CD4-positive, alpha-beta T cell treated with Interleukin-4 for 1 hour (primary cell): Measurements from ENCODE around the gene ALOXE3.
"Not testable (repeated sequence)": the region's sequence is repeated elsewhere in the genome, so short reads cannot be mapped to it uniquely, and the experiment has no call there.

ENCODE experiments used
- DNase-seq, 2 donors: peaks; one replicate each; pipeline ENCODE4 v3.0.0-alpha.2; 2020 to 2022

Gene ALOXE3

DNA sequence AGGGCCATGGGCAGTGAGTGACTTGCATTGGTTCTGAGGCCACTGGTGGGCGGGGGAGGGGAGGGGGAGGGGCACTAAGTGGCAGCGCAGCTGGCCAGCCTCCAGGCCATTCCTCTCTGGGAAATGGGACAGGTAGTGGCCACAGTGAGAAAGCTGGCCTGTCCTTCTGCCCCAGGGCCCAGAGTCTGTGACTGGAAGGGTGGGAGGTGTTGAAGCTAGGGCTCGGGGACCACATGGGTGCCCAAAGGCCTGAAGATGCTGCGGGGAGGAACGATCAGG lies 30.4 kb downstream of the ALOXE3 start:
- no peak for DNase-seq

DNA sequence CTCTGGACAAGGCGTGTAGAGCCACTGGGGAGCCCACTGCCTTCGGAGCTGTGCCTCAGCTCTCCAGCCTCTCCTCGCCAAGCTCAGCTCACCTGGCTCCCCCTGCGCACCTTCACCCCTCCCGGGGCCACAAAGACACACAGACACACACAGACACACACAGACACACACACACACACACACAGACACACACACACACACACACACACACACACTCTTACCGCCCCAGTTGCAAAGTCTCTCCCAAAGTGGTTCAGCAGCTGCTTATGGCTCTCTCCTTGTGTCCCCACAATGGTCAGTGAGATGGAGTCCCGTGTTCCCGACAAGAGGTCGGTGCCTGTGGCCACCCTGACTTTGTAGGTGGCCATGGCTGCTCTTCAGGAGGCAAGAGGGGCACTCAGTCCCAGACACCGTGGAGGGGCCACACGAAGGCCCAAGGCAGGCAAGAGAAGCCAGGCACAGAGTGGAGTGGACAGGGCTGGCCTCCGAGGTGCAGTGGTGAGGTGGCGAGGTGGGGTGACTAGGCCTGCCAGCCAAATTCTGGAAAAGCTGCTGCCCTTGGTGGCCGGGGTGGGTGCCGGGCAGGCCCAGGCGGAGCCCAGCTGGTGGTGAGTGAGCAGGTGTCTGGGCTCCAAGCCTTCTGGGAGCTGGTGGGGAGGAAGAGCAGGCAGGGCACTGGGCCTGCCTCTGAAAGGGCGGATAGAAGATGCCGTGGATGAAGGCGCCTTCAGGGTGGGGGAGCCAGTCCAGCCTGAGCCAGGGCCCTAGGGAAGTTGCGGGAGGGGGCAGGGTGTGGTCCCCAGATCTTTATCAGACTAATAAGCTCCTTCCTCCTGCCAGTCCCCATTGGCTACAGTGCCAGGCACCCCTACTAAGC lies 31.0 kb downstream of the ALOXE3 start, which contains the start of gene ALOX12B:
Gene ALOX12B (minus strand): TSS at position 642 of the 877 bp plus-strand sequence. CDS start 274 bp downstream, at position 368.
- no peak for DNase-seq

DNA sequence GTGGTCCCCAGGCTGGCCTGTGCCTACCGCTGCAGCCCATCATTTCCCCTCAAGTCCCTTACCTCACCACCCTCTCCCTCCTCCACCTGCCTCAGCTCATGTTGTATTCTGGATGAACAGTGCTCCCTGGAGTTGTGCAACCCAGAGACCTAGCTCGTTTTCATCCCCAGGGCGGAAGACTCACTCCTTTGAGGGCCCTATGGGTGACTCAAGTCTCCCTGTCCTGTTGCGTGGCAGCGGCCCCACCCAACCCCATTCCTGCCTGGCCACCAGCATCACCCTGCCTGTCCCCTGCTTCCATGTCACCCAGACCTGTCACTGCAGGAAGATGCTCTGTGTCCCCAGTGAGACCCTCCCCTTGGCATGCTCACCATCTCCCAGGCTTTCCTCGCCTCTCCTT lies 34.1 kb downstream of the ALOXE3 start:
- DNase-seq = no peak

DNA sequence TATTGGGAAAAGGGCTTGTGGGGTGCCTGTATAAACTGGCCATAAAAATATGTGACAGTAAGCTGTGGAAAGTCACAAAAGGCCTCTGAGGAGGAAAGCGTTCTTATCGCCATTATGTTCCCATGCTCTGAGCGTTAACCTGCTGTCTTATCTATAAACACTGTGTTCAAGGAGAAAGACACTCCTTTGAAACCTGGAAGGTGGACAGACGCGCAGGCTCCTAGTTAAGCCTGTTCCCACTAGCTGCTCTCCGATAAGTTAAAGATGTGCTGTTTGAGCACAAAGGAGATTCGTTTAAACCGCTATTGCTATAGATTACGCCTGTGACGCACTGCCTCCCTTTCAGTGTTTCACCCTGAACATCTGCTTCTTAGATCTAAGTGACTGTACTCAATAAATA lies 36.0 kb downstream of the ALOXE3 start:
- no peak for DNase-seq

DNA sequence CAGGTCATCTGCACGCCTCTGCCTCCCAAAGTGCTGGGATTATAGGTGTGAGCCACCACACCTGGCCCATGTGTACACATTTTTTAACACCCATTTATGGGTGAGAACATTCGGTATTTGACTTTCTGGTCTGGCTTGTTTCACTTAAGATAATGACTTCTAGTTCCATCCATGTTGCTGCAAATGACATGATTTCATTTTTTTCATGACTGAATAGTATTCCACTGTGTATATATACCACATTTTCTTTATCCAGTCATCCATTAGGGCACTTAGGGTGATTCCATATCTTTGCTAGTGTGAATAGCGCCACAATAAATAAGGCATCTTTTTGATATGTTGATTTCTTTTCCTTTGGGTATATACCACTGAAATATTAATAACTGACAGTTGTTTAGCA lies 36.4 kb downstream of the ALOXE3 start:
- DNase-seq = no peak

DNA sequence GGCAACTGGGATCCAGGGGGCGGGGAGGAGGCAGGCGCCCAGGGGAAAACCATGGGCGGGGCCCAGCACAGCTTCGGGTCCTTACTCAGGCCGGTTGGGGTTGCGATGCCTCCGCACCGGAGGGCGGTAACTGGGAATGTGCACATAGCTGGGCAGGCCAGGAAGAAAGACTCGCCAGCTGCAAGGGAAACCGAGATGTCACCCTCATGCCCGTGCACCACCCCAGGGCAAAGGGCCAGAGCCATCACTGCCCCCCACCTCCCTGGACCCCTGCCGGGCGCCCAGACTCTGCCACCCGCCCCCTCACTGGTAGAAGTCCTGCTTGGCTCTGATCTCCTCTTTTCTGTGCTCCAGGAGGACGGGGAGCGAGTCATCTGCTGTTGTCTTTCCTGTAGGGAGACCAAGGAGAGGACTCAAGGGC lies 37.5 kb downstream of the ALOXE3 start:
- no peak for DNase-seq

DNA sequence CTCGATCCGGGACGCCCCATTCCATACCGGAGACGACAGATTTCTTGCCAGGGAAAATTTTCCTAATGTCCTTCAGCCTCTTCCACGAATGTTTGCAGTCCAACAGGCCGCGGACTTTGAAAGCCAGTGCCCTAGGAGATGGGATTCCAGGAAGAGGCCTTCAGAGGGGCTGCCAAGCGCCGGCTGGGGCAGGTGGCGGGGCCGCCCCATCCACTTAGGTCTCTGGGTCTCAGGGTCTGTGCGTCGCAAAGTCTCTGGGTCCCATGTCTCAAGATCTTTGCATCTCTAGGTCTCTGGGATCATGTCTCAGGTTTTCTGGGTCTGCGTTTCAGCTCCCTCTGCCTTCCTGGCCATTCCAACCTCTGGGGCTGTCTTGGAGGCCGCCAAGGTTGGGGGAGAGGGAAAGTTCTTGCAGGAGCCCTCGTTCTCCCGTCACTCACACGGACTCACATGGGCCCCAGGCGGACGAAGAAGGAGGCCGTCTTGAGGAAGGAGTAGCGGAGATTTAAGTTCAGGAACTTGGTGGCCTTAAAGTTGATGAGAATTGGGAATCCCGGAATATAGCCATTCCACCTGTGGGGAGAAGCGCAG lies 38.0 kb downstream of the ALOXE3 start:
- no peak for DNase-seq

DNA sequence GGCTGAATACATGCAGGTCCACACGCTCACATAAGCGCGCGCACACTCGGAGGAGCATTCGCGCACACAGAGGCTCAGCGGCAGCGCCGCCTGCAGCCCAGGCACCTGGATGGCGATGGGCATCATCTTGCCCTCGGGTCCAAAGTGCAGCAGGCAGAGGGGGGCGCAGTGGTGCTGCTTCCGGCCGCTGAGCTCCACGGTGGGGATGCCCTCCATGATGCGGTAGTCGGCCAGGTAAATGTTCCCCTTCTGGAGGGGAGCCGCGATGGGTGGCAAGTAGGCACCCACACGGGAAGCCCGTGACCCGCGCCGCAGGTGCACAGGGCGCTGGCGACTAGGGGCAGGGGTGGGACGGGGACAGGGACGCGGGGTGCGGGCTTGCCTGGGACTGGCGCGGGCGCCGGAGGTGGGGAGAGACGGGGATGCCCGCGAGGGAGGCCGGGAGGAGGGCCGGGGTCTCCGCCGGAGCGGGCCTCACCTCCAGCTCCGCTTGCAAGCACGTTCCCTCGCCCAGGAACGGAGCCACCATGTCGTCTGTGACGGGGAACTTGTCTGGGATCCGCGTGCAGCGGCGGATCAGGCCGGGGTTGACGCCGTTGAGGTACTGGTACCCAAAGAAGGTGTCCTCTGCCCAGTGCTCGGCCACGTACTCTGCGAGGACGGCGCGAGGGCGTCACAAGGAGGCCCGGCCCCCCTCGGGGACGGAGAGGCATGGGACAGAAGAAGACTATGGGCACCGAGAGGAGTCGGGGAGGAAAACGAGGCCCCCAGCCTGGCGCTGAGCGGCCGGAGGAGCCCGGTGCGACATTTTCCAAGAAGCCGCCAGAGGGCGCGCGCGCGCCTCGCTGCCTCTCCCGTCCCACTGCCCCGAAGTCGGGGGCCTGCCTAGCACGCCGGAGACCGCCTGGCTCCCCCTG lies 38.8 kb downstream of the ALOXE3 start:
- DNase-seq = peak; percentile 80 to 82

DNA sequence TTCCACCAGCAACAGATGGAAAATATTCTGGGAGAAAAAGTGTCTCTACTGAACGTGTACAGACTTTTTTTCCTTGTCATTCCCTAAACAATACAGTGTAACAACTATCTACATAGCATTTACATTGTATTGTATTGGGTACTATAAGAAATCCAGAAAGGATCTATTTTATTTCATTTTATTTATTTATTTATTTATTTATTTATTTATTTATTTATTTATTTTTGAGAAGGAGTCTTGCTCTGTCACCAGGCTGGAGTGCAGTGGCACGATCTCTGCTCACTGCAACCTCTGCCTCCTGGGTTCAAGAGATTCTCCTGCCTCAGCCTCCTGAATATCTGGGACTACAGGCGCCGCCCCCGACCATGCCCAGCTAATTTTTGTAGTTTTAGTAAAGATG lies 40.4 kb downstream of the ALOXE3 start:
- not testable (repeated sequence) for DNase-seq

DNA sequence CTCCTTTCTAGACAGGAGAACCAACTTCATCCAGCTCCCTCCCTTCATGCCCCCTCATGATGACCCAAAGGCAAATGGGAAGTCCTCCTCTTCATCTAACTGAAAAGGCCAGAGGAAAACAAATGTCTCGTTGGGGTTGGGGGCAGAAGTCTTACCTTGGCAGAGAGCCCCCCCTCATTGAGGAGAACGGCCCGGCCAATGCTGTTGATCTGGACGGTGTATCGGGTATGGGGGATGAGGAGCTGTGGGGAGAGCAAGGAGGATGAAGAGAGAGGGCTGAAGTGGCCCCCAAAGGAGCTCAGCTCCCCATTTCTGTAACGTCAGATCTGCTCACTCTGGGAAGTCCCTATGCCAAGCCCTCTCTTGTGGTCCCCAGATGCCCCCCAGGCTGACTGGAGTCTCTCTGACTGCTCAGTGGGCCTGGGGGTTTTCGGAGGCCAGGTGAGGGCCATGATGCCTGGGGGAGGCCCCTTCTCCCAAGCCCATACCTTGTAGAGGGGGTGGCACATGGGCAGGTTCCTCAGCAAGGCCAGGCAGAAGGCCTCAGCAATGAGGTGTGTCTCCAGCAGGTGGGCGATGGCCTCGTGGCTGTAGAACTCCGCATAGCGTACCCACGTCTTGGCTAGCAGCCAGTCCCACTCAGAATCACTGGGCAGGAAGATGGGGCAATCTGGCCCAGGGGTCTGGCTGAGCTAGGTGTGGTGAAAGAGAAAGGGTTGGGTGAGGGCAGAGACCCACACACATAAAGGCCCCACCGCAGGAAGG lies 41.6 kb downstream of the ALOXE3 start:
- DNase-seq = no peak

DNA sequence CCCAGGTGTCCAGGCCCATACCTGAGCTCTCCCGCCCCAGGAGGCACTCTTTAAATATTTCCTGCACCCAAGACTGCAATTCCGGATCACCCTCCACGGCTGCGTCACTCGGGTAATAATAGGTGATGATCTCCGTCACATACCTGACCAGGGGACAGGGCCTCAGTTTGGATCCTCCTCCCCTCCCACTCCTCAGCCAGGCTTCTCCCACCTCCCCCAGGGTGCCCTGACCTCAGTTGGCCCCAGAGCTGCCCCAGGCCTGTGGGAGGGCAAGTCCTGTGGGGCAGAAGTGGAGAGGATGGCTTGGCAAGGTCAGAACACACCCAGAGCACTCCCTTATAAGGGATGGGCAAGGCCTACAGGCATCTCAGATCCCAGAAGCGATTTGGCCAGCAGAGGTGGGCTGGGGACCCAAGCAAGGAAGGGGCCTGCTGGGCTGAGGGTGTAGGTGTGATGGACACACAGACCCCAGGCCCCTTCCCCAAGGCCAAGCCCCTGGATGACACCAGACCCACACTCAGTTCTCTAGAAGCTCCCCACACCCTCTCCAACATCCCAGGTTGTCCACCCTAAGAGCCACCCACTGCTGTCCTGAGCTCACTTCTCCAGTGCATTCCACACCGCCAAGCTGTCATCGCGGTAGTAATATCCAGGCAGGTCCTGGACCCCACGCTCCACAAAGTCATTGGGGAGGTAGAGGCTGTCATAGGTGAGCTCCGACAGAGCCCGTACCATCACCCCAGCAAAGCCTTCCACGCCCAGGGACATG lies 42.6 kb downstream of the ALOXE3 start:
- no peak for DNase-seq

DNA sequence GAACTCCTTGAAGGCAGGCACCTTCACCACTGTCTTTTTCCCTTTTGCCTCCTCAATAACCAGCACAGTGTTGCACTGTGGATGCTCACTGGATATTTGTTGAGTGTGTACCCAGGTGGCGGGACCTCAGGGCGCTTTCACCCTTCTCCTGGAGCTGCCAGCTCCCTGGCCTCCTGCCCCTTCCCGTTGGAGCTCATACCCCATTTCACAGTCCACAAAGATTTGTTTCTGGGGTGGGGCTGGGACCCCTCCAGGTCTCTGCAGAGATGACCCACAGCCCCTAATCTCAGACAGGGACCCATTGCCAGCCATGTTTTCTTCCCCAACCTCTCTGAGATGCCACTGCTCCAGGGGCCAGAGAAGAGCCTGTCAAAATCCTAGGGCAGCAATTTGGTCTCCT lies 43.2 kb downstream of the ALOXE3 start:
- no peak for DNase-seq

DNA sequence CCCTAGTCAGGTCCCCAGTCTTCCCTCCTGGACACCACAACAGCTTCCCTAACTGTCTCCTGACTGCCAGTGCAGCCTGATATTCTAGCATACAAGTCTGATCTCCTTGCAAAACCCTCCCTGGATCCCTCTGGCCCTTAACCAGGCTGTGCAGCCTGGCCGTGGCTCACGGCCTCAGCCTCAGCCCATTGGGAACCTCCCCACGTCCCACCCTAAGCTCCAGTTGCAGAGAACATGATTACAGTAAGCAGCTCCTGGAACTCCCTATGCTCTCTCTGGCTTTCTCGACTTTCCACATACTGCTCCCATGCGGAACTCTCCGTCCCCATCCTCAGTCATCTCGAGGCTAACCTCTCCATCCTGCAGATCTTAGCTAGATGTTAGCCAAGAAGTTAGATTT lies 43.8 kb downstream of the ALOXE3 start:
- DNase-seq = no peak

DNA sequence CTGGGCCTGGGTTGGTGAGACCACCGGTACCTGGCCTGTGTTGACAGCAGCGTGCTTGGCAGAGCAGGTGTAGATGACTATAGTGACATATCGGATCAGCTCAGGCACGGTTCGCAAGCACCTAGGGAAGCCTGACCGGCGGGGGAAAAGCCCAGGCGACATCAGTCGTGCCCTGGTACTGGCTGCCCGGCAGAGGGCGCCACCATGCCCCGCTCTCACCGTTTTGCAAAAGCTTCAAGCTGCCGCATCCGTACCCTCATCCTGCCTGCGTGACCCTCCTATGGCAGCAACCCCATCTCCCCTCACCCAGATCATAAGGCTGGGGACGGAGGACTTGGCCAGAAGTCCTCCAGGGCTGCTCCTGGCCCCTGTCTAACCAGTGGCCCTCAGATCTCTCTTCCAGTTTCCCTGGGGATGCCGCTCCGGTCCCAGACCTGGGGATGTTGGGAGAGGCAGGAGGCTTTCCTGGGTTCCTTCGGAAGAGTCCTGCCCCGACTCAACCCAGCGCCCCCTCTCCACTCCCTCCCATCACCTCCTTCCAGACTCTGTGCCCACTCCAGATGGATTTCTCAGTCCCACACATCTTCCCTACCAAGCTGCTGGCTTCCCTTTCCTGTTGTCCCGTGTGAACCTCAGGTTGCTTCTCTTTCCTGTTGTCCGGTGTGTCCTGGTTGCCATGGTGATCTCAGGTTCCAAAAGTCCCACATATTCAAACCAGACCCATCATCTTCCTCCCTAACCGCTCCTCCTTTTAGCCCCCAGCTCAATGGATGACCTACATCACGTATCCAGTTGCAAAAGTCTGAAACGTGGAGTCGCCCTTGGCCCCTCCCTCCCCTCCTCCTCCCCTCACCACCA lies 44.5 kb downstream of the ALOXE3 start:
- peak; percentile 88 to 89 for DNase-seq

DNA sequence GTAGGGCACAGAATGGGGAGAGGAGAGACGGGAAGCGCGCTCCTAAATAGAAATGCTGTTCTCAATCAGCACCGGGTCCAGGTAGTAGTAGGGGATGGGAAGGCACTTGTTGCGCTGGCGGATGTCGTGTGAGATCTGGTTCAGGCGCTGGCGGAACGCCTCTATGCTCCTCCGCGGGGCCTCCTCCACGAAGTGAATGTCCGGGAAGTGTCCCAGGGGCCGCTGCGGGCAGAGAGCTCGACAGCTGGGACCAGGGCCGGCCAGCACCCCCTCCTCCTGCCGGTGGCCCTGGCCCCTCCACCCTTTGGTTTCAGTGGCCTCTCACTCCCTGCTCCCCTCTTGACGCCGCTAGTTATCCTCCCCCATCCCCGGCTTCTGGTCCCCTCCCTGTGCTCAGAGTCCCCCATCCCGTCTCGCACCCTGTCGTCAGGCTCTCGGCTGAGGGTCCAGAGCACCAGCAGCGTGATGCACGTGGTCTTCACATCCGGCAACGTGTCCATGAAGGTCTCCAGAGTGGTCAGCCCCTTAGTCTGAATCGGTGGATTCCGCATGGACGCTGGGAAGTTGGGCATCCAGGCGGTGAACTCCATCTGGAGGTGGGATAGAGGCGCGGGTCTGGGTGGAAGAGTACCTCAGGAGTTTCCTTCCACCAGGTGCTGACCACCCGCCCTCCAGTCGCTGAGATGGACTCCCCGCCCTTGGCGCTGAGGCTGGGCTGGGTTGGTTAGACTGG lies 45.4 kb downstream of the ALOXE3 start:
- peak; percentile 27 to 34 for DNase-seq

DNA sequence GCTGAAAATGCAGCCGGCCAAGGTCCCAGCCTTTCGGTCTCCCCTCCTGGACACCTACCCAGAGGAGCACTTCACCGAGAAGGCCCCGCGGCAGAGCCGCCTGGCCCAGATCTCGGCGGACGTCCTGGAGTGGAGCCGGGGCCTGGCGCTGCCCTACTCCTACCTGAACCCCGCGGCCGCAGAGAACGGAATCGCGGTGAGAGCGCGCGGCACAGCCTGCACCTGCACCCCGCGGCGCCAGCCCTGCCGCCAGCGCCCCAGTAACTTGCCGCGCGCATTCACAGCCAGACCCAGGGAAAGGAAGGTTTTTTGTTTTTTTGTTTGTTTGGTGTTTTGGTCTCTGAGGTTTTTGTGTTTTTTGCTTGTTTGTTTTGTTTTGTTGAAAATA lies 46.0 kb downstream of the ALOXE3 start:
- DNase-seq = no peak

DNA sequence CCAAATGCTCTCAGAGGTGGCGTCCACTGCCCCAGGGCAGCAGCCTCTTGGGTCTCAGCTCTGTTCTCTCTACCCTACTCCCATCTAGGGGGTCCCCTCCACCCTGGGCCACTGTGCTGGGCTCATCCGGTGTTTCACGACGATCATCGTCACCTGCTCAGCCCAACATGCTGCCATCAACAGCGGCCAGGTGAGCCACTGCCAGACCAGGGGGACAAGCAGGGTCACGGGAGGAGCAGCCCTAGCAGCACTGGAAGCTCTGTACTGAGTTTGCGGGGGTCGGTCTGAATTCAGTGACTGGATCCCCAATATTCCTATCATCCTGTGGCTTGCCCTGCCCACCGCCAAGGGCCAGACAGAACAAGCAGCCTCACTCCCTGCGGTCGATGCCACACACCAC lies 46.8 kb downstream of the ALOXE3 start:
- no peak for DNase-seq

DNA sequence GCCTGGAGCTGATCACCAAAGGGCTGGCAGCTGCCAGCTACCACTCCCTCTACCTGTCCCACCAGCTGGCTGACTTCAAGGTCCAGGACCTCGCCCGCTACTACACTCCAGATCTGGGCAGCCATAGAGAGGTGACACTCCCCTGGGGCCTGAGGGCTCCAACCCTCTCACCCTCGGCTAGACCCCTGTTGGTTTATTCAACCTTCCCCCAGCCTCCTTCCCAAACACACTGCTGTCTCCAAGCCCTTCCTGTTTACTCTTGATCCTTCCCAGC lies 48.8 kb downstream of the ALOXE3 start:
- no peak for DNase-seq

DNA sequence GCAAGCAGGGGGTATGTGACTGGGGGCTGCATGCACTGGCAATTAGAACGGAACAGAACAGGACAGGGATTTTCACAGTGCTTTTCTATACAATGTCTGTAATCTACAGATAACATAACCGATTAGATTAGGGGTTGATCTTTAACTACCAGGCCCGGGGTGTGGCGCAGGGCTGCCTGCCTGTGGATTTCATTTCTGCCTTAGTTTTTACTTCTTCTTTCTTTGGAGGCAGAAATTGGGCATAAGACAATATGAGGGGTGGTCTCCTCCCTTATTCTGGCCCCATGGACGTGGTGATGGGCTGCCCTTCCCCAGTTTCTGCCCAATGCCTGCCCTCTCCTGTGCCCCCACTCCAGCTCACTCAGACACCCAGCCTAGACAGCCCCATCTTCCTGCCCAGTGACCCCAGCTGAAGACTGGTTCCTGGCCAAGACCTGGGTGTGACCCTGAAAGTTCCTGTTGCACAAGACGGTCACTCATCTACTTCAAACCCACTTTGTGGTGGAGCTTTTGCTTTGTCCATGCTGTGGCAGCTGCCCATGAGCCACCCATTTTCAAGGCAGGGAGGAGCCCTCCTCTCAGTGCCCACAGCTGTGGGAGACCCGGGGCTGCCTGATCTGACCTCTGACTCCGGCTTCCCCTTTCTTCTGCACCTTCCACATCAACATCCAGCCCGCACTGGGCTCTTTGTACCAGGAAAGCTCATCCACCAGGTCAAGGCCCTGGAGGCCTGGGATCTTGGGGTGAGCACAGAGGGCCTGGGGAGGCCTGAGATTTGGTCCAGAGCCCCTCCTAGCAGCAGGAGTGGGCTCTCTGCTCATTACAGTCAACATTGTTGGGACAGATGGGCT lies 49.4 kb downstream of the ALOXE3 start:
- peak in 1 of 2 donors; percentile 63 for DNase-seq

DNA sequence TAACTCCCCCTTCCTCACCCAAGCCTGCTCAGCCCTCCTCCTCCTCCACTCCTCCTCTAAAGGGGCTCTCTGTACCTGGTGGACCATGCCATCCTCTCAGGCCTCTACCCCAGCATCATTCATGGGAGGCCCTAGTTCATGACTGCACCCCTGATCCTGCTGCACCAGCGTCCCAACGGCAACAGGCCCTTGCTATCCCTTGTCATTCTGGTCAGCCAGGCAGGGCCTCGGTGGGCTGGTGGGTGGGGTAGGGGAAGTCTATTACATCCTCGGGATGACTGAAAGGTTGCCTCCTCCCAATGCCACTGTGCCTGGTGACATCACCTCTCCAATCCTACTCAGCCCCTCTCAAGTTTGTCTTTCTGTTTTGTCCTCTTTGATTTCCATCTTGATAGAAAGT lies 50.5 kb downstream of the ALOXE3 start:
- DNase-seq = no peak
